SIG-M5 treated with dmso at 0.1 percent for 504 hours (cell line): ENCODE data around the gene CD244.

Experiments
- DNase-seq: peaks from one replicate; lab custom pipeline; 2025; ENCODE audit not compliant: unreplicated experiment; lab: John Stamatoyannopoulos, UW

Gene CD244

GRCh38 chr1:160850993-160851392, 11.7 kb downstream of the CD244 start:
- DNase-seq: no peak

DNA sequence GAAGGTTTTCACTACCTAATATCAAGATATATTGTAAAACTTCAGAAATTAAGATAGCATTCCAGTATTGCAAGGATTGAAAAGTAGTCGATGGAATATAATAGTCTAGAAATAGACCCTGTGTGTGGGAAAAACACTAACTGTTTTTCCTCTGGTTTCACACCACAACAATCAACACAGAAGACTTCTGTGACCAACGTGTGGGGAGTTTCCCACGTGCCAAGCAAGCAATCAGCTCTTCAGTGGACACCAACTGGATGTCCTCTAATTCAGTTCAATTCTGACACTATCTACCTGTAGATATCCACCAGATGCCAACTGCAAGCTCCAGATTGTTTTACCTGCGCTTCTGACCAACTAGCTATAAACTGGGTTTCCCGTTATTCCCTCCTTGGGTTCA, 12.1 kb downstream of the CD244 start:
- no peak for DNase-seq

- no peak for DNase-seq
Measured at GRCh38 chr1:160846281-160846680, 16.4 kb downstream of the CD244 start.

DNA sequence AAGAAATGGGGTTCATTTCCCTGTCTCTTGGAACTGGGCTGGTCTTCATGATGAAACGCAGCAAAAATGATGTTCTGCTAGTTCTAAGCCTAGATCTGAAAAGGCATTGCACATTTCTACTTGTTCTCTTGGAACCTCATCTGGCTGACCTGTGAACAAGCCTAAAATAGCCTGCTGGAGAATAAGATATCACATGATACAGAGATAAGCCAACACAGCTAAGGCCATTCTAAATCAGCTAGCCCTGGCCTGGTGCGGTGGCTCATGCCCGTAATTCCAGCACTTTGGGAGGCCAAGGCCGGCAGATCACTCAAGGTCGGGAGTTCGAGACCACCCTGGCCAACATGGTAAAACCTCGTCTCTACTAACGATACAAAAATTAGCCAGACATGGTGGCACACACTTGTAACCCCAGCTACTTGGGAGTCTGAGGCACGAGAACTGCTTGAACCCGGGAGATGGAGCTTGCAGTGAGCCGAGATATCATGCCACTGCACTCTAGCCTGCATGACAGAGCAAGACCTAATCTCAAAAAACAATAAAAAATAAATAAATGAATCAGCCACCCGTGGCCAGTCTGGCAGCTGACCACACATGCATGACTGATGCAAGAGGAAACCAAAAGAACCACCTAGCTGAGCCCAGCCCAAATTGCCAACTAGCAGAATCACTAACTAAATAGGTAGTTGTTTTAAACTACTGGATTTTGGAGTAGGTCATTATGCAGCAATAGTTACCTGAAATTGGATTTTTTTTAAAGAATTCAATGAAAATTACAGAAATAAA, 18.0 kb downstream of the CD244 start:
- no peak for DNase-seq

GRCh38 chr1:160841079-160841478, 21.6 kb downstream of the CD244 start:
- no peak for DNase-seq

- no peak for DNase-seq
Measured at GRCh38 chr1:160839746-160840145, 22.9 kb downstream of the CD244 start.

- no peak for DNase-seq
Measured at GRCh38 chr1:160838888-160839287, 23.8 kb downstream of the CD244 start.

DNA sequence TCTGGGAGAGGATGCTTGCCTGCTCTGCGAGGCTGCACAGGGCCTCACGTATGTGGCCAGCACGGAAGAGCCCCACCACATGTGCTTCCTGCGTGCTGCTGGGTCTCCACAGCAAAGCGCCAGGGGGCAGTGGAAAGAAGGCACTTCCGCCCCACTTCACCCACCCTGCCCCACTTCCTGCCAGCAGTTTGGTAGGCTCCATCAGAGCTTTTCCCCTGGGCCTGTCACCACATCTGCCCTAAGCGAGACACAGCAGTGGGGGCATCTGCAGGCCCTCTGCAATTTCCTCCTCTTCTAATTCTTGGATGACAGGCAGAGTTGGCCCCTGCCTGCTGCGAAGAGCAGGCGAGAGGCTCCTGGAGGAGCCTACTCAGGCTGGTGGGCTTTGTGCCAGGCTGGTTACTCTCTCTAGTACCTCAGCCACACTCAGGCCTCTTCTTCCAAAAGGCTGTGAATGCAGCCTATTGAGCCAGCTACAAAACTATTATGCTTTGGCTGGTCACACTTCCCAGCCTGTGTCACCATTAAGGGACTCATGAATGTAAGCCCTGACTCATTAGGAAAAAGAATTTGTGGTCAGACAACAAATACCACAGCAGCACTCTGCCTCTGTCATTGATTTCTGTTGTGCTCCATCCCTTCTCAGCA, 25.0 kb downstream of the CD244 start:
- no peak for DNase-seq

DNA sequence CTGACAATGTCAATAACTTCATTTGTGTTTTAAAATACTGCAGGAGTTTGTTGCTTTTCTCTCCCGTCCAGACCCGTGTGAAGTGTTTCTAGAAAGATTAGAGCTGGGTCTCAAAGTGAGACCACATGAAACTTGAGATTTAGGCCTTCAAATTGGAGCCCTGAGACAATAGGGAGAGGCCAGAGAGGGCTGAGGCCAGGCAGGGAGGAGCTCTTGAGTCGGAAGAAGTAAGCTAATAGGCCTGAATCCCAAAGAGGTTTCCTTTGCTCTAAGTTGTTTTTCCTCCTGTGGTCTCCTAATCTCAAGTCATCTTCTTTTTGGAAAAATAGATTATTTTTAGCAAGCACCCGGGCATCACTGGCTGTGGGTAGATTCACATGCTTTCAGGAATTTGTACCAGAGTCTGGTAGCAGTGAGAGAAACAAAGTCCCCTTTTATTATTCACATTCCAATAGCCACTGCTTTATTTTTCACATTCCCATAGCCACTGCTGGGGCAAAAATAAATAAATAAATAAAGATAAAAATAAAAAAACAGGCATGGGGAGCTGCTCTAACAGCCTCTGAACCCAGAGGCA, 25.6 kb downstream of the CD244 start:
- DNase-seq: no peak

GRCh38 chr1:160836561-160836960, 26.1 kb downstream of the CD244 start:
- no peak for DNase-seq

- no peak for DNase-seq
Measured at GRCh38 chr1:160835751-160836150, 26.9 kb downstream of the CD244 start.

- DNase-seq: peak; percentile 41
Measured at GRCh38 chr1:160834945-160835565, 27.6 kb downstream of the CD244 start.

DNA sequence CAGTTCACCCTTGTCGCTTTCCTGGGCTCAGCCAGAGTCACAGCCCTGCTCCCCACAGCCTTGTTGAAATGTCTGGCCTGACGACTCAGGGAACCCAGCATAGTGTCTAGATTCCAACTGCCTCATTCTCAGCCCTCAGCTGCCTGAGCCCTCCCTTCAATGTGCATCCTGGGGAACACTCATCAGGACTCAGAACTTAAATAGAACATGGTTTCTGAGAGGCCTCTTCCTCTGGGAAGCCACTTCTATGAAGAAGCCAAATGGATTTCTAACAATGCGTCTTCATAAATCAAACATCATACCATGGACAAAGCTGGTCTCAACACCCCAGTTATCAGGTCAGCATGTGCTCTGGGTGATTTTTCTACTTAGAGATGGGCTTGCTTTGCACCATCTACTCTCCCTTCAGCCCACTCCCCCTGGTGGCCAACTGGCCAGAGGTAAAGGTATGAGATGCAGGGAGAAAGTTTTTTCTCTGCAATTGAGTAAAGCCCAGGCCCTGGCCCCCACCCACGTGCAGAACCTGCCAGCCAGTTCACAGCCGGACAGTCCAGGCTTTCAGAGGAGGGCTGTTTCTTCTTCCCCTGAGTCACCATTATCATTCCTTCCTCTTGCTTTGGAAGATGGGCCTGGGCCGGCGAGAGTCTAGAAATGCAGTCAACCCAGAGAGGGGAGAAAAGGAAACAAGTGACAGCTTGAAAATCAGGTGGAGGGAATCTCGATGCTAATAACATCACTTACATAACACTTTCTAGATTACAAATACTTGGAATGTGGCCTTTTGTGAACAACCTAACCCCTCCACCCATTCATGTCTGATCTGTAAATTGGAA, 32.1 kb downstream of the CD244 start:
- DNase-seq: peak; percentile 56

GRCh38 chr1:160829766-160830165, 32.9 kb downstream of the CD244 start:
- no peak for DNase-seq

- no peak for DNase-seq
Measured at GRCh38 chr1:160827418-160827817, 35.3 kb downstream of the CD244 start.

- no peak for DNase-seq
Measured at GRCh38 chr1:160826546-160826945, 36.1 kb downstream of the CD244 start.

DNA sequence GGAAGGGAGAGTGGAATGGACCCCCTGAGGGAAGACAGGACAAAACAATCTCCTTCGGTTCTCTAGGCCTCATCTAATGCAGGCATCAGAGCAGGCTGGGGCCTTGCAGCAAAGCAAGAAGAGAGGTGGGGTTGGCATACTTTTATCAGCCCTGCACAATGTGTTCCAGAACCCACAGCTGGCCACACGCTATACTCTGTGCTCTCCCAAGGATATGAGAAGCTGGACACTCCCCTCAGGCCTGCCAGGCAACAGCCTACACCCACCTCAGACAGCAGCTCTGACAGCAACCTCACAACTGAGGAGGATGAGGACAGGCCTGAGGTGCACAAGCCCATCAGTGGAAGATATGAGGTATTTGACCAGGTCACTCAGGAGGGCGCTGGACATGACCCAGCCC, 39.4 kb downstream of the CD244 start:
- no peak for DNase-seq

- DNase-seq: no peak
Measured at GRCh38 chr1:160821627-160822026, 41.1 kb downstream of the CD244 start.

- no peak for DNase-seq
Measured at GRCh38 chr1:160819186-160819585, 43.5 kb downstream of the CD244 start.

DNA sequence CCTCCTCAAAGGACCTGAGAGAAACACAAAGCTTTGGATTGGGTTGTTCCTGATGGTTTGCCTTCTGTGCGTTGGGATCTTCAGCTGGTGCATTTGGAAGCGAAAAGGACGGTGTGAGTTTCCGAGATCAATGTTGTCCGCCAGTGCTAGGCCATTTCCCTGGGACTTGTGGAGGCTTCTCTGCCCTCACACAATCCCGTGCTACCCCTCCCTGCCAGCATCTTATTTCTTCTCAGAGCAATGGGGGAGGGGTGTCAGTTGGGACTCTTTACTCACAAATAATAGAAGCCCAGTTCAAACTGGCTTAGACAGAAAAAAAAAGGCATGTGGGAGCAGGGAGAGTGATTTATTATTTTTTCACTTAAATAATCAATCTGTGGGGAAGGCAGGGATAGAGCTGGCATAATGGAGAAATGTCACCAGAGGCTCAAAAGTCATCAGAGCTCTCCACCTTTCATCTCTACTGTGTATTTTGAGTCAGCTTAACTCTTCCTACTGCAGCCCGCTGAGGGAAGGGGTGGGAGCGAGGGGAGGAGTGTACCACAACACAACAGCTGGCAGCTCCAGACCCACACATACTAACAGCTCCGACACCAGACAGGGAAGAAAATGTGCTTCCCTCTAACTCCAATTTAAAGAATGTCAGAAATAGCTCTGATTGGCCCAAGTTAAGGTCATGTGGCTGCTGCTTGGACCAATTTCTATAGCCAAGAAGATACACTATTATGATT, 44.3 kb downstream of the CD244 start:
- DNase-seq: no peak
